Cardiac muscle cell (in vitro differentiated cells and primary cell): Measurements from ENCODE around the gene MRPS18A. TPM values are rescaled to one million over a fixed set of nuclear protein-coding genes. Genes with fewer than 3 reads are reported as not detected.
A peak's percentile ranks its signal among the peaks of the same experiment; 100 is the strongest.
"Not testable (repeated sequence)": the region's sequence is repeated elsewhere in the genome, so short reads cannot be mapped to it uniquely, and the experiment has no call there.

Experiments
- DNase-seq, 2 donors: peaks; one replicate each; pipeline versions ENCODE4 v3.0.0 to v3.0.0-alpha.2; 2010 to 2017; ENCODE audit warnings: low read depth in 1 of 2, low spot score in 1 of 2
- H3K27ac ChIP-seq: fragments of 200-600 bp; sonication (generic); 2 replicates; pipeline ENCODE4 v1.5.1; 2016
- H3K27me3 ChIP-seq: fragments of 200-600 bp; sonication (generic); 2 replicates; pipeline ENCODE4 v1.6.0; 2016; ENCODE audit warnings: control low read depth
- H3K36me3 ChIP-seq: fragments of 200-600 bp; sonication (generic); 2 replicates; pipeline ENCODE4 v1.5.1; 2016; ENCODE audit warnings: control low read depth
- H3K4me1 ChIP-seq: fragments of 200-600 bp; sonication (generic); 2 replicates; pipeline ENCODE4 v1.8.1; 2017; ENCODE audit warnings: low read depth, mild to moderate bottlenecking, mixed run types
- H3K4me3 ChIP-seq: fragments of 200-600 bp; sonication (generic); 2 replicates; pipeline ENCODE4 v1.5.1; 2016; ENCODE audit warnings: mild to moderate bottlenecking
- H3K9me3 ChIP-seq: fragments of 200-600 bp; sonication (generic); 2 replicates; pipeline ENCODE4 v1.5.1; 2017; ENCODE audit warnings: low read depth, mild to moderate bottlenecking, control low read depth
- CTCF ChIP-seq: IDR thresholded peaks from 2 replicates; pipeline ENCODE4 v1.5.1; 2012; ENCODE audit warnings: low read depth, mild to moderate bottlenecking, low read length
- polyA plus RNA-seq: library from polyadenylated mRNA; unstranded; fragments of >200 nt; fragmentation: Nextera tagmentation; extraction: Ambion mirVana; gene quantifications from 2 replicates; pipeline ENCODE4 v1.2.1, GENCODE V29; 2016
- total RNA-seq: library from RNA; depleted of rRNA; stranded (reverse); fragments of >200 nt; gene quantifications from 2 replicates; pipeline ENCODE4 v1.2.3, GENCODE V29; 2016

MRPS18A gene
- total and polyA plus RNA-seq, 2 experiments from 2014 or later = 65.9 to 87.0 TPM

- no peaks in the 10 kb centered on the region for H3K27me3 ChIP-seq
- peaks cover 34% of the 10 kb centered on the region for H3K4me1 ChIP-seq
- H3K9me3 ChIP-seq = no peaks in the 10 kb centered on the region
- peak; percentile 95 for TF ChIP-seq CTCF
- H3K36me3 ChIP-seq = peaks cover 5% of the 10 kb centered on the region
- H3K27ac ChIP-seq = peak overlapping the region; percentile 79
- DNase-seq = peak; percentile 77 to 79
- no peak overlapping the region for H3K4me3 ChIP-seq
Measured at GRCh38 chr6:43667245-43668150, 20.1 kb downstream of the MRPS18A start.

GRCh38 chr6:43666196-43666920 is 21.2 kb downstream of the MRPS18A start:
- Histone ChIP-seq H3K27me3 (no peaks in the 10 kb centered on the region), H3K9me3 (no peaks in the 10 kb centered on the region), H3K27ac (no peak overlapping the region), H3K4me3 (no peak overlapping the region), H3K36me3 (peaks cover 2% of the 10 kb centered on the region), H3K4me1 (peaks cover 34% of the 10 kb centered on the region)
- no peak for TF ChIP-seq CTCF
- DNase-seq = no peak

- Histone ChIP-seq H3K27ac (no peak overlapping the region), H3K4me3 (no peak overlapping the region), H3K36me3 (no peaks in the 10 kb centered on the region), H3K4me1 (peaks cover 32% of the 10 kb centered on the region), H3K27me3 (no peaks in the 10 kb centered on the region), H3K9me3 (no peaks in the 10 kb centered on the region)
- no peak for TF ChIP-seq CTCF
- no peak for DNase-seq
Measured at GRCh38 chr6:43665376-43665775, 22.2 kb downstream of the MRPS18A start.

- not testable (repeated sequence) for H3K27me3 ChIP-seq, H3K9me3 ChIP-seq, DNase-seq, H3K4me3 ChIP-seq, H3K36me3 ChIP-seq, H3K27ac ChIP-seq
- H3K4me1 ChIP-seq = peaks cover 10% of the 10 kb centered on the region
Measured at GRCh38 chr6:43662948-43663347, 24.6 kb downstream of the MRPS18A start.

GRCh38 chr6:43658161-43658560 is 29.4 kb downstream of the MRPS18A start:
- TF ChIP-seq CTCF = no peak
- H3K4me3 ChIP-seq = no peak overlapping the region
- no peak overlapping the region for H3K27ac ChIP-seq
- no peaks in the 10 kb centered on the region for H3K27me3 ChIP-seq
- H3K36me3 ChIP-seq = no peaks in the 10 kb centered on the region
- no peaks in the 10 kb centered on the region for H3K9me3 ChIP-seq
- no peaks in the 10 kb centered on the region for H3K4me1 ChIP-seq
- peak in 1 of 2 donors; percentile 61 for DNase-seq
